Neural cell (in vitro differentiated cells): Measurements from ENCODE around the gene PRPSAP1. TPM values are rescaled to one million over a fixed set of nuclear protein-coding genes. Genes with fewer than 3 reads are reported as not detected.
A peak's percentile ranks its signal among the peaks of the same experiment; 100 is the strongest.

Experiments used
- H2AFZ ChIP-seq: fragments of 200-600, 300-800 bp; sonication (generic), shearing (Covaris generic); 2 replicates; pipeline ENCODE4 v1.6.0; 2014; ENCODE audit warnings: low read depth, mild to moderate bottlenecking, antibody characterized with exemption, low read length, moderate library complexity
- H3F3A ChIP-seq: fragments of 200-600 bp; shearing (Covaris generic); 2 replicates; pipeline ENCODE4 v1.6.1; 2016; ENCODE audit warnings: mild to moderate bottlenecking, moderate library complexity, mixed read lengths, antibody characterized with exemption, low read length; ENCODE audit not compliant: insufficient read depth, poor library complexity, severe bottlenecking
- H3K27ac ChIP-seq: fragments of 200-600, 300-800 bp; sonication (generic), shearing (Covaris generic); 2 replicates; pipeline ENCODE4 v1.5.1; 2014; ENCODE audit warnings: mild to moderate bottlenecking, low read length, moderate library complexity
- H3K27me3 ChIP-seq: fragments of 300-800, 200-600 bp; sonication (generic), shearing (Covaris generic); 2 replicates; pipeline ENCODE4 v1.6.0; 2014; ENCODE audit warnings: mild to moderate bottlenecking, low read depth, low read length, moderate library complexity; ENCODE audit not compliant: insufficient read depth
- H3K36me3 ChIP-seq: fragments of 300-800, 200-600 bp; sonication (generic), shearing (Covaris generic); 2 replicates; pipeline ENCODE4 v1.5.1; 2014; ENCODE audit warnings: mild to moderate bottlenecking, antibody characterized with exemption, low read length, moderate library complexity; ENCODE audit not compliant: insufficient read depth
- H3K4me2 ChIP-seq: fragments of 300-800, 200-600 bp; sonication (generic), shearing (Covaris generic); 2 replicates; pipeline ENCODE4 v1.6.0; 2014; ENCODE audit warnings: mild to moderate bottlenecking, low read length
- H3K4me3 ChIP-seq: fragments of 300-800, 200-600 bp; sonication (generic), shearing (Covaris generic); 2 replicates; pipeline ENCODE4 v1.5.1; 2014; ENCODE audit warnings: mild to moderate bottlenecking, low read length, moderate library complexity
- H3K79me2 ChIP-seq: fragments of 200-600 bp; shearing (Covaris generic); replicated peaks from 2 replicates; pipeline ENCODE4 v1.6.0; 2014; ENCODE audit warnings: mild to moderate bottlenecking, low read length, moderate library complexity; ENCODE audit not compliant: insufficient read depth
- H3K9ac ChIP-seq: fragments of 300-800, 200-600 bp; sonication (generic), shearing (Covaris generic); 2 replicates; pipeline ENCODE4 v1.6.1; 2016; ENCODE audit warnings: mild to moderate bottlenecking, low read length, mixed read lengths
- H3K9me2 ChIP-seq: fragments of 200-600 bp; shearing (Covaris generic); 2 replicates; pipeline ENCODE4 v1.6.1; 2016; ENCODE audit warnings: mild to moderate bottlenecking, low read length, mixed read lengths; ENCODE audit not compliant: insufficient read depth
- H3K9me3 ChIP-seq: fragments of 200-600, 300-800 bp; sonication (generic), shearing (Covaris generic); 2 replicates; pipeline ENCODE4 v1.6.1; 2016; ENCODE audit warnings: mild to moderate bottlenecking, mixed run types, low read length, moderate library complexity, mixed read lengths
- H4K20me1 ChIP-seq: fragments of 200-600 bp; shearing (Covaris generic); 2 replicates; pipeline ENCODE4 v1.6.1; 2016; ENCODE audit warnings: mild to moderate bottlenecking, mixed run types; ENCODE audit not compliant: insufficient read depth
- EP300 ChIP-seq: fragments of 450-650 bp; conservative IDR thresholded peaks from 2 replicates; pipeline ENCODE4 v1.6.1; 2014; ENCODE audit warnings: antibody characterized with exemption, mild to moderate bottlenecking, moderate library complexity; ENCODE audit not compliant: poor library complexity, severe bottlenecking
- EZH2 ChIP-seq: fragments of 200-600, 300-800 bp; shearing (Covaris generic), sonication (generic); IDR thresholded peaks from 2 replicates; pipeline ENCODE4 v1.6.1; 2014; ENCODE audit warnings: antibody characterized with exemption, low read length, borderline replicate concordance, mild to moderate bottlenecking; ENCODE audit not compliant: insufficient read depth, poor library complexity, severe bottlenecking
- MXI1 ChIP-seq: fragments of 450-650 bp; conservative IDR thresholded peaks from 2 replicates; pipeline ENCODE4 v1.6.1; 2014; ENCODE audit warnings: antibody characterized with exemption, mild to moderate bottlenecking; ENCODE audit not compliant: poor library complexity, severe bottlenecking
- POLR2AphosphoS5 ChIP-seq: IDR thresholded peaks from 2 replicates; pipeline ENCODE4 v1.6.1; 2012
- RAD21 ChIP-seq: fragments of 450-650 bp; conservative IDR thresholded peaks from 2 replicates; pipeline ENCODE4 v1.6.1; 2014; ENCODE audit warnings: antibody characterized with exemption, mild to moderate bottlenecking, moderate library complexity
- SMC3 ChIP-seq: fragments of 450-650 bp; conservative IDR thresholded peaks from 2 replicates; pipeline ENCODE4 v1.6.1; 2014; ENCODE audit warnings: antibody characterized with exemption, mild to moderate bottlenecking, moderate library complexity; ENCODE audit not compliant: poor library complexity
- TAF1 ChIP-seq: IDR thresholded peaks from 2 replicates; pipeline ENCODE4 v1.6.1; 2012; ENCODE audit warnings: low read depth
- polyA plus RNA-seq: library from polyadenylated mRNA; depleted of rRNA; stranded (reverse); fragments of >200 nt; gene quantifications from 2 replicates; pipeline ENCODE4 v1.2.3, GENCODE V29; 2014
- TF ChIP-seq, protein P1 (sequence below): IDR thresholded peaks from 2 replicates; pipeline ENCODE4 v1.6.1; 2012; ENCODE audit warnings: borderline replicate concordance
- TF ChIP-seq, protein P2 (sequence below): fragments of 450-650 bp; IDR thresholded peaks from 2 replicates; pipeline ENCODE4 v1.5.1; 2014; ENCODE audit warnings: antibody characterized with exemption, mild to moderate bottlenecking, moderate library complexity; ENCODE audit not compliant: poor library complexity, severe bottlenecking

PRPSAP1 gene
- polyA plus RNA-seq, 1 donor from 2014 or later: 73.8 TPM

DNA sequence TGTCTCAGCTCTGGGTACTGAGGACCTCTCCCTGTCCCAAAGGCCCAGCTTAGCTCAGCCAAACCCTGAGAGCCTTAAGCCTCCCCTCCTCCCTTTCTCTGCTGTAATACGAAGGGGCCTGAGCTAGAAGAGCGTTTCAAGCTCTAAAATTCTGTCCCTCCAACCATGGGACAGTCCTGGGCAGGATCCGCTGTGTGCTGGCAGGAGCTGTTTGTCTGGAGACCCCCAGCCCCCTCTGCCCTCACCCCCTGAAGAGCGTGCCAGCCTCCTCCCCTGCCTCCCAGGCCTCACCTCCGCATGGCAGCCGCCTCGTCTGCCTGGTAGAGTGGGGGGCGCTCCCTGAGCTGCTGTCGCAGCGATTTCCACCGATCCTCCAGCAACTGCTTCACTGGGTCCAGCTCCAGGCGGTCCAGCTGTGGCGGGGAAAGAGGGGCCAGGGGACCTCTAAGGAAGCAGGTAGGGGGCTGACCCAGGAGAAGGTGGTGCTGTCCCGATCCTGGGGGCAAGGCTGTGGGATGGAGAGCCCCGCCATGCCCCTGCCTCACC is 73.9 kb downstream of the PRPSAP1 start:
- TF ChIP-seq TAF1 (no peak), SMC3 (no peak), POLR2AphosphoS5 (no peak), EZH2 (no peak), RAD21 (no peak), EP300 (no peak), MXI1 (no peak)
- TF ChIP-seq, protein P1, sequence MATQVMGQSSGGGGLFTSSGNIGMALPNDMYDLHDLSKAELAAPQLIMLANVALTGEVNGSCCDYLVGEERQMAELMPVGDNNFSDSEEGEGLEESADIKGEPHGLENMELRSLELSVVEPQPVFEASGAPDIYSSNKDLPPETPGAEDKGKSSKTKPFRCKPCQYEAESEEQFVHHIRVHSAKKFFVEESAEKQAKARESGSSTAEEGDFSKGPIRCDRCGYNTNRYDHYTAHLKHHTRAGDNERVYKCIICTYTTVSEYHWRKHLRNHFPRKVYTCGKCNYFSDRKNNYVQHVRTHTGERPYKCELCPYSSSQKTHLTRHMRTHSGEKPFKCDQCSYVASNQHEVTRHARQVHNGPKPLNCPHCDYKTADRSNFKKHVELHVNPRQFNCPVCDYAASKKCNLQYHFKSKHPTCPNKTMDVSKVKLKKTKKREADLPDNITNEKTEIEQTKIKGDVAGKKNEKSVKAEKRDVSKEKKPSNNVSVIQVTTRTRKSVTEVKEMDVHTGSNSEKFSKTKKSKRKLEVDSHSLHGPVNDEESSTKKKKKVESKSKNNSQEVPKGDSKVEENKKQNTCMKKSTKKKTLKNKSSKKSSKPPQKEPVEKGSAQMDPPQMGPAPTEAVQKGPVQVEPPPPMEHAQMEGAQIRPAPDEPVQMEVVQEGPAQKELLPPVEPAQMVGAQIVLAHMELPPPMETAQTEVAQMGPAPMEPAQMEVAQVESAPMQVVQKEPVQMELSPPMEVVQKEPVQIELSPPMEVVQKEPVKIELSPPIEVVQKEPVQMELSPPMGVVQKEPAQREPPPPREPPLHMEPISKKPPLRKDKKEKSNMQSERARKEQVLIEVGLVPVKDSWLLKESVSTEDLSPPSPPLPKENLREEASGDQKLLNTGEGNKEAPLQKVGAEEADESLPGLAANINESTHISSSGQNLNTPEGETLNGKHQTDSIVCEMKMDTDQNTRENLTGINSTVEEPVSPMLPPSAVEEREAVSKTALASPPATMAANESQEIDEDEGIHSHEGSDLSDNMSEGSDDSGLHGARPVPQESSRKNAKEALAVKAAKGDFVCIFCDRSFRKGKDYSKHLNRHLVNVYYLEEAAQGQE: no peak
- TF ChIP-seq, protein P2, sequence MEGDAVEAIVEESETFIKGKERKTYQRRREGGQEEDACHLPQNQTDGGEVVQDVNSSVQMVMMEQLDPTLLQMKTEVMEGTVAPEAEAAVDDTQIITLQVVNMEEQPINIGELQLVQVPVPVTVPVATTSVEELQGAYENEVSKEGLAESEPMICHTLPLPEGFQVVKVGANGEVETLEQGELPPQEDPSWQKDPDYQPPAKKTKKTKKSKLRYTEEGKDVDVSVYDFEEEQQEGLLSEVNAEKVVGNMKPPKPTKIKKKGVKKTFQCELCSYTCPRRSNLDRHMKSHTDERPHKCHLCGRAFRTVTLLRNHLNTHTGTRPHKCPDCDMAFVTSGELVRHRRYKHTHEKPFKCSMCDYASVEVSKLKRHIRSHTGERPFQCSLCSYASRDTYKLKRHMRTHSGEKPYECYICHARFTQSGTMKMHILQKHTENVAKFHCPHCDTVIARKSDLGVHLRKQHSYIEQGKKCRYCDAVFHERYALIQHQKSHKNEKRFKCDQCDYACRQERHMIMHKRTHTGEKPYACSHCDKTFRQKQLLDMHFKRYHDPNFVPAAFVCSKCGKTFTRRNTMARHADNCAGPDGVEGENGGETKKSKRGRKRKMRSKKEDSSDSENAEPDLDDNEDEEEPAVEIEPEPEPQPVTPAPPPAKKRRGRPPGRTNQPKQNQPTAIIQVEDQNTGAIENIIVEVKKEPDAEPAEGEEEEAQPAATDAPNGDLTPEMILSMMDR: no peak
- Histone ChIP-seq H3K9ac (no peak overlapping the region), H3K79me2 (no peaks in the 10 kb centered on the region), H3K4me3 (no peak overlapping the region), H3K4me2 (no peak overlapping the region), H3K9me2 (no peaks in the 10 kb centered on the region), H3K27ac (no peak overlapping the region), H3K9me3 (no peaks in the 10 kb centered on the region), H3K36me3 (no peaks in the 10 kb centered on the region), H3K27me3 (no peaks in the 10 kb centered on the region), H2AFZ (no peak overlapping the region), H4K20me1 (no peaks in the 10 kb centered on the region), H3F3A (no peaks in the 10 kb centered on the region)

DNA sequence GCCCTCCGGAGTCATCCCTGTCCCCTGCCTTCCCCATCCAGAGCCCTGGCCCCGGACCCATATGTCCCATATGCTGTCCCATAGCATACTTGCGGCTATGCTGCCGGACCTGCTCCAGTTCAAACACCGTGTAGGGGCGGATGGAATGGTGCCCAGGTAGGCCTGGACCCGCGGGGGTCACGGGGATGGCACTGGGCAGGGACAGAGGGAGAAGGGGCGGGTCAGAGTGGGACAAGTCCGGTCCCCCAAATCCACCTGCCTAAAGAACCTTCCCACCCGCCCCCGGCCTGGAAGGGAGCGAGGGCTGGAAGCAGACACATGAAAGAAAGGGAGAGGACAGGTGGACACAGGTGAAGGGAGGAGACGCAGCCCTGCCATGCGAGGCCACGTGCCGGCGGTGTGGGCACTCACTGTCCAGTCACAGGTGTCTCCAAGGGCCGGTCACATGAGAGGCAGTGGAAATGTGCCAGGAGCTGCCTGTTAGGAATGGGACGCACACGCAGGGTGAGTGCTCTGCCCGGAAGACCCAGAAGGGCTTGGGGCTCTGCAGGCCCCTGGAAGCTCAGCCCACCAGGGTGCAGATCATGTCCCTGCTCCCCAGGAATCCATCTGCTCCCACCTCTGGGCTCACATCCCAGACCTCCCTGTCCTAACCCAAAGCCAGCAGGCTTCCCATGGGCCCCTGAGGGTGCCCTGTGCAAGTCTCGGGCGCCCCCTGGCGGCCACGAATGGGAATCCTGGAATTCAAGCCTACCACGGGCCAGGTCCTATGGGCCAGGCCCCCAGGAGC is 74.6 kb downstream of the PRPSAP1 start:
- Histone ChIP-seq H3K9me3 (no peaks in the 10 kb centered on the region), H3K27me3 (no peaks in the 10 kb centered on the region), H3K4me2 (no peak overlapping the region), H3F3A (no peaks in the 10 kb centered on the region), H3K4me3 (no peak overlapping the region), H3K27ac (no peak overlapping the region), H3K9ac (no peak overlapping the region), H2AFZ (no peak overlapping the region), H3K9me2 (no peaks in the 10 kb centered on the region), H3K79me2 (no peaks in the 10 kb centered on the region), H4K20me1 (no peaks in the 10 kb centered on the region), H3K36me3 (no peaks in the 10 kb centered on the region)
- TF ChIP-seq, protein P2: peak; percentile 95
- TF ChIP-seq SMC3 (peak; percentile 92), RAD21 (peak; percentile 89), EZH2 (no peak), POLR2AphosphoS5 (no peak), TAF1 (no peak)
- TF ChIP-seq, protein P1: no peak
